DMS 273 (cell line): ENCODE measurements around the gene OR5T1.

Source experiments
- DNase-seq: peaks from one replicate; lab custom pipeline; 2025; ENCODE audit not compliant: unreplicated experiment; lab: John Stamatoyannopoulos, UW

OR5T1 gene

GRCh38 chr11:56273854-56274253, at the start of gene OR5T1:
TSS of gene OR5T1 (plus strand) at chr11:56274154. CDS start at chr11:56275639, 1,485 bp downstream.
- DNase-seq: no peak

GRCh38 chr11:56234155-56234554, 39.8 kb upstream of the OR5T1 start, which contains the start of gene OR5T2:
TSS of gene OR5T2 (minus strand) at chr11:56234255. CDS start at chr11:56233062, 1,193 bp downstream.
- DNase-seq: no peak

GRCh38 chr11:56251954-56252353, 22.0 kb upstream of the OR5T1 start, which contains the start of gene OR5T3:
TSS of gene OR5T3 (plus strand) at chr11:56252254. CDS start at chr11:56252254, 0 bp downstream.
- DNase-seq: no peak

GRCh38 chr11:56271092-56271491, 2.9 kb upstream of the OR5T1 start:
- no peak for DNase-seq

- DNase-seq: no peak
Measured at GRCh38 chr11:56292154-56292553, 18.2 kb downstream of the OR5T1 start, which contains the start of gene OR8H1. TSS of gene OR8H1 (minus strand) at chr11:56292254. CDS start at chr11:56291062, 1,192 bp downstream.

GRCh38 chr11:56296898-56297297, 22.9 kb downstream of the OR5T1 start:
- no peak for DNase-seq

- no peak for DNase-seq
Measured at GRCh38 chr11:56307836-56308235, 33.9 kb downstream of the OR5T1 start.

GRCh38 chr11:56314844-56315243, 40.9 kb downstream of the OR5T1 start, which contains the start of gene OR8K3:
TSS of gene OR8K3 (plus strand) at chr11:56315144. CDS start at chr11:56318307, 3,163 bp downstream.
- no peak for DNase-seq
